Motor neuron (in vitro differentiated cells): ENCODE results near the gene ZNF710. TPM values are rescaled to one million over a fixed set of nuclear protein-coding genes. Genes with fewer than 3 reads are reported as not detected.
"Not testable (repeated sequence)": the region's sequence is repeated elsewhere in the genome, so short reads cannot be mapped to it uniquely, and the experiment has no call there.

Source experiments
- ATAC-seq, 8 experiments: fragments of 200-7000 bp; cut with Tn5 transposase; replicated peaks in 6 of 8; 2 replicates each; pipeline ENCODE4 v1.8.0; 2021; ENCODE audit warnings: mild to moderate bottlenecking in 8 of 8, moderate library complexity in 8 of 8
- H3K27ac ChIP-seq, 2 donors: fragments of 250-450 bp; sonication (Bioruptor Pico); 2 replicates each; pipeline ENCODE4 v1.9.0; 2021; ENCODE audit warnings: antibody characterized with exemption in 2 of 2, mild to moderate bottlenecking in 2 of 2, moderate library complexity in 1 of 2
- H3K4me1 ChIP-seq, 2 donors: fragments of 250-450 bp; sonication (Bioruptor Pico); replicated peaks in 1 of 2; 2 replicates each; pipeline ENCODE4 v1.6.1; 2021; ENCODE audit warnings: antibody characterized with exemption in 2 of 2, mild to moderate bottlenecking in 2 of 2, moderate library complexity in 1 of 2
- H3K4me3 ChIP-seq, 5 donors: fragments of 250-450 bp; sonication (Bioruptor Pico); 2 replicates each; pipeline ENCODE4 v1.9.0; 2021; ENCODE audit warnings: antibody characterized with exemption in 5 of 5, mild to moderate bottlenecking in 5 of 5, moderate library complexity in 4 of 5
- WGBS, 10 experiments: fragments of 450-650 bp; shearing (Covaris generic); methylation state at CpG; one replicate each; pipeline ENCODE4 v1.0.0; 2022; 5-methylcytosine and 5-hydroxymethylcytosine counted together
- in situ Hi-C, 9 experiments: fragments of 400-800 bp; cut with MboI; loops; one replicate each; pipeline ENCODE4 v1.15.0; 2021; ENCODE audit warnings: low sequenced_read_pairs in 9 of 9, low pct_unique_long_range_greater_than_20kb in 2 of 9; ENCODE audit not compliant: unreplicated experiment in 9 of 9
- total RNA-seq, 8 experiments: library from RNA; unstranded; fragments of 300-600 nt; gene quantifications; 2 replicates each; pipeline versions ENCODE4 v1.2.3 to v1.2.4, GENCODE V29; 2022

The ZNF710 gene
- total RNA-seq, 8 experiments from 2014 or later = 4.6 to 23.0 (median 11.5) TPM

DNA sequence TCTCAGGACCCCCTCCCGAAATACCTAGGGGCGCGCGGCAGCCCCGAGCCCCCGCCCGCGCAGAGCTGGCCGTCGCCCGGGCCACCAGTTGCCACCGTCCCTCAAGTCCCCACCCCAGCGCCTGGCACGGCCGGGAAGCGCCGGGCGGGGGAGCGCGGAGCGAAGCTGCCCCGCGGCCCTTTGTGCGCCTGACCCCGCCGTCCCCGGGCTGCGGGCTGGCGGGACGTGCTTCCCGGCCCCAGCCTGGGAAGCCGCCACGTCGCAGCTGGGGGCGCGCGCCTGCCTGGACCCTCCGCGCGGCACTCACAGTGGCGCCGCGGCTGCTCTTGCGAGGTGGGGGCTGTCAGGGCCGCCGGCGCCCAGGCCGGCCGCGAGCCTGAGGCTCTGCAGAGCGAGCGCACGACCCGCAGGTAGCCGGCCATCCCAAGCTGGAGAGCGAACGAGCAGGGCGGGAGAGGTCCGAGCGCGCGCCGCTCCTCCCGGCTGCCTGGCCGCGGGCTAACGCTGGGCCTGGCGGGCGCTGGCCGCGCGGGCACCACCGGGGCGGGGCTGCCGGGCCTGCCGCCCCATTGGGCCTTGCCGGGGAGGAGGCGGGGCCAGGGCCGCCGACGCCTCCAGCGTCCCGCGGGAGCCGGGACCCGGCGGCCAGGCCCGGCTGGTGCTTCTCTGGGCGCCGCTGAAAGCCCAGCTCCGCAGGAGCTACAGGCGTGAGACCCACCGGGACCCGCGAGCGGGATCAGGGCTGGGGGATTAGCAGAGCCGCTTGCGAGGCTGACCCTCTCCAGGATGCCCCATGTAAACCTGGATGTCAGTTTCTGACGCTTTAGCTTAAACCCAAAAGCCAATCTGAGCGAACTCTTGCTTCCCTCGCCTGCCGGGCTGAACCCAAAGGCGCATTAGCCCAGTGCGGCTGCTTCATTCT lies 101.1 kb downstream of the ZNF710 start, which contains the start of gene IDH2:
IDH2 (minus strand) TSS at position 500 of the 922 bp plus-strand sequence; CDS start at position 422, 78 bp downstream.
- WGBS, 10 experiments = 0 to 3% (median 0%) methylated on average over 1 to 5 of the region's 104 CpGs; no CpG with 5 or more reads in 7 of the 10 experiments
- Histone ChIP-seq H3K4me3 (peak within 1 kb of the TSS; percentile 73 to 97 (median 85)), H3K4me1 (peaks cover 28 to 30% of the 10 kb centered on the region in 2 donors), H3K27ac (peak within 1 kb of the TSS; percentile 87 to 91)
- peak; percentile 79 to 90 (median 86) for ATAC-seq
- in situ Hi-C loops = no loop called here

DNA sequence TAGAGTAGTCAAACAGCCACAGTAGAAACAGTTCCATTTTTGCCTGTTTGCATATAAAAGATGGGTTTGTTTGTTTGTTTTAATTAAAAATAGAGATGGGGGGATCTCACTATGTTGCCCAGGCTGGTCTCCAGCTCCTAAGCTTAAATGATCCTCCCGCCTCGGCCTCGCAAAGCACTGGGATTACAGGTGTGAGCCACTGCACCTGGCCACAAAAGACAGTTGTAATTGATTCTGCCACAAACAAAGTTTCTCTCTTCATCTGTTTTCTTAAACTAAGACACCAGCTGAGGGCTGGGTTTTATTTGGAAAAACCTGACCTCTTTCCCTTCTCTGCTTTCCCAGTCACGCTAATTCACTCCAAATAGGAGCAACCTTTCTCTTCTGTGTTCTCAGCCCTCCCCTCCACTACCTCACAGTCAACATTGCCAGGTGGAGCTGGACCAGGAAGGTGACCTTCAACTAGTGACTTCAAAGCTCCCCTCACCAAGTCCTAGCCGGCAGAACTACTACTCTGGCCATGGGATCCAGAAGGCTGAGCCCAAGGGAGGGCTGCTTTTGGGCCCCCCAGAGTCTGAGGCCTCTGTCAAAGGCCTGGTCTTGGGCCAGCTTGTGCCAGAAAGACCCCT lies 102.7 kb downstream of the ZNF710 start:
- H3K4me1 ChIP-seq = peaks cover 21 to 29% of the 10 kb centered on the region in 2 donors
- H3K27ac ChIP-seq = no peak overlapping the region
- H3K4me3 ChIP-seq = no peak overlapping the region
- ATAC-seq = no peak
- in situ Hi-C loops = no loop called here
- WGBS, 10 experiments = 60 to 100% (median 91%) methylated on average over 1 to 5 of the region's 5 CpGs; no CpG with 5 or more reads in 3 of the 10 experiments

DNA sequence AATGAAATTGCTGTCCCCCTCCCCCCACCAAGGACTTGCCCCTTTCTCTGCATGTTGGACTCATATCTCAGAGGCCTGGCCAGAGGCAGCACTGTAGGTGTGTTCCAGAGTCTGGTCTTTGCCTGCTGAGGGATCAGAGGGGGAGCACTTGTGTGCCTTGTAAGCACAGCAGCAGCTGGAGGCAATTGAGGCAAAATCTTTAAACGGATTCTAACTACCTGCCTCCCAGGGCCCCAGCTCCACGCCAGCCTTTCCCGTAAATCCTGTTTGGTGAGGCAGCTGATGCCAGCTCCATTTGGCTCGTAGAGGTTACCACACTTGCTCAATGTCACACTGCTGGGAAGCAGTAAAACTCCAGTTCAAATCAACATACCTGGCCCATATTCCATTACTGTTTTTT lies 103.4 kb downstream of the ZNF710 start:
- WGBS, 10 experiments = 76 to 100% (median 96%) methylated on average over 1 to 3 of the region's 4 CpGs; no CpG with 5 or more reads in 2 of the 10 experiments
- Histone ChIP-seq H3K4me3 (no peak overlapping the region), H3K4me1 (peaks cover 21 to 29% of the 10 kb centered on the region in 2 donors), H3K27ac (no peak overlapping the region)
- ATAC-seq = no peak
- in situ Hi-C loops = no loop called here

DNA sequence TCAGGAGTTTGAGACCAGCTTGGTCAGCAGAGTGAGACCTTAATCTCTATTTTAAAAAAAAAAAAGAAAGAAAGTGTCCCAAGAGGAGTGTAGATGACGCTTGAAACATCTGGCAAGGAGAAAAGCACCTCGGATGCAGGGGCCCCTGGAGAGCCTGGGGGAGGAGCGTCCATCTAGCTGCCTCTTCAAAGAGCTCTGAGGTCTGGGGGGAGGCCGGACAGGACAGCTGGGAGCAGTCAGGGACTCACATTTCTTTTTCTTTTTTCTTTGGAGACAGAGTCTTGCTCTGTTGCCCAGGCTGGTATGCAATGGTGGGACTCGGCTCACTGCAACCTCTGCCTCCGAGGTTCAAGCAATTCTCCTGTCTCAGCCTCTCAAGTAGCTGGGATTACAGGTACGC lies 104.4 kb downstream of the ZNF710 start:
- no peak for ATAC-seq
- 69 to 100% (median 84%) methylated on average over 1 to 6 of the region's 7 CpGs; no CpG with 5 or more reads in 4 of the 10 experiments for WGBS, 10 experiments
- H3K4me3 ChIP-seq = no peak overlapping the region
- in situ Hi-C loops = no loop called here
- H3K27ac ChIP-seq = no peak overlapping the region
- H3K4me1 ChIP-seq = peaks cover 17 to 22% of the 10 kb centered on the region in 2 donors

DNA sequence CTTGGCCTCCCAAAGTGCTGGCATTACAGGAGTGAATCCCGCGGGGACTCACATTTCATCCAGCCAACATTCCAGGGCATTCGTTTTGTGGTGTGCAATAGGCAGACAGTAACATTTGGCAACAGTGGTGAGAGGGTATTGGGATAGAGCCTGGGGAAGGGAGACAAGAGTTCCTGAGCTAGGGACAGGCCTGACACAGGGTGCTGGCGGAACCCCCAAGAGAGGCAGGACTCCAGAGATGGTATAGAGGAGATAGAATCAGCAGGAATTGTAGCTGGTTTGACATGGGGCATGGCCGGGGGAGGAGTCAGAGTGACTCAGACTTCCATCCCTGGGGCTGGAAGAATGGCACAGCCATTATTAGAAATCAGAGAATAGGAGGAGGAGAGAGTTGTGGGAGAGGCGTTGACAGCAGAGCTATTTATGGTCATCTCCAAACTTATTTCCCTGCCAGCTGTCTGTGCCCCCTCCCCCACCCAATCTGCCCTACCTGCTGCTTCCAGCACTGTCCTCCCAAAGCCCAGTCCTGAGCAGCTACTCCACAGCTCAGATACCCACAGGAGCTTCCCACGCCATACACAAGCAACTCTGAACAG lies 105.5 kb downstream of the ZNF710 start:
- Histone ChIP-seq H3K4me3 (no peak overlapping the region), H3K27ac (peak overlapping the region; percentile 54 to 69), H3K4me1 (peaks cover 11 to 13% of the 10 kb centered on the region in 2 donors)
- WGBS, 10 experiments = 20 to 100% (median 40%) methylated on average over 1 to 6 of the region's 7 CpGs; no CpG with 5 or more reads in 1 of the 10 experiments
- in situ Hi-C loops = no loop called here
- ATAC-seq = peak; percentile 22 to 63 (median 54)

DNA sequence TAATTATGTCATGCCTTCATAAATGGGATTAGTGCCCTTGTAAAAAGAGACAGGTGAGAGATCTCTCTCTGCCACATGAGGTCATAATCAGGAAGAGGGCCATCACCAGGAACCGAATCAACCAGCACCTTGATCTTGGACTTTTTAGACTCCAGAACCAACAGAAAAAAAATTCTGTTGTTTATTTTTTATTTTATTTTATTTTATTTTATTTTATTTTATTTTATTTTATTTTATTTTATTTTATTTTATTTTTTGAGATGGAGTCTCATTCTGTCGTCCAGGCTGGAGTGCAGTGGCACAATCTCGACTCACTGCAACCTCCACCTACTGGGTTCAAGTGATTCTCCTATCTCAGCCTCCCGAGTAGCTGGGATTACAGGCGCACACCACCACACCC lies 106.9 kb downstream of the ZNF710 start:
- H3K4me1 ChIP-seq = peaks cover 11 to 13% of the 10 kb centered on the region in 2 donors
- in situ Hi-C loops, ATAC-seq, H3K27ac ChIP-seq, H3K4me3 ChIP-seq: not testable (repeated sequence)
- WGBS, 10 experiments = 78 to 100% (median 94%) methylated on average over 1 to 5 of the region's 5 CpGs; no CpG with 5 or more reads in 1 of the 10 experiments

DNA sequence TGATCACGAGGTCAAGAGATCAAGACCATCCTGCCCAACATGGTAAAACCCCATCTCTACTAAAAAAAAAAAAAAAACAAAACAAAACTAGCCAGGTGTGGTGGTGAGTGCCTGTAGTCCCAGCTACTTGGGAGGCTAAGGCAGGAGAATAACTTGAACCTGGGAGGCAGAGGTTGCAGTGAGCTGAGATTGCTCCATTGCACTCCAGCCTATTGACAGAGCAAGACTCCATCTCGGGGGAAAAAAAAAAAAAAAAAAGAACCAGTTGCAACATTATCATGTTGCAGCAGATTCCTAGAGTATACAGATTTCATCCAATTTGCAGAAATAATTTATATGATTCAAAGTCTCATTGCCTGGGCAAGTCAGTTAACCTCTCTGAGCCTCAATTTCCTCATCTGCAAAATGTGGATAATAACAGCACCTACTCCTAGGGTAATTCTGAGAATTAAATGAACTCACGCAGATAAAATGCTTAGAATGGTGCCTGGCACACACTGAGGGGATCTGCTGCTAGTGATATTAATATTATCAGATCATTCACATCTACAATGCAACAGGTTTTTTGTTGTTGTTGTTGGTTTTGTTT lies 108.1 kb downstream of the ZNF710 start:
- peaks cover 11 to 13% of the 10 kb centered on the region in 2 donors for H3K4me1 ChIP-seq
- WGBS, 10 experiments = 20 to 80% (median 50%) methylated on average over 1 to 2 of the region's 3 CpGs; no CpG with 5 or more reads in 3 of the 10 experiments
- ATAC-seq, in situ Hi-C loops, H3K4me3 ChIP-seq, H3K27ac ChIP-seq: not testable (repeated sequence)

DNA sequence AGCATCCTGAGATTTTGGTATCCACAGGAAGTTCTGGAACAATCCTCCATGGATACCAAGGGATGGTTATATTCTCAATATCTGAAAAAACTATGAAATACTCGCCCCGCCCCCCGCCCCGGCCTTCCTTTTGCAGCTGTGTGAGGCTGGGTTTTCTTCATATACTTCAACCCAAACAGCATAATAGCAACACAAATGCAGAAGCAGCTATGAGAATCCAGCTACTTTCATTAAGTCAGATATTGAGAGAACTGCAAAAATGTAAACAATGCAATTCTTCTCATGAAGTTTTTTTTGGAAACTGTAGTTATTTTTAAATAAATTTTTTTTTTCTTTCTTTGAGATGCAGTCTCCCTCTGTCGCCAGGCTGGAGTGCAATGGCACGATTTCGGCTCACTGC lies 112.0 kb downstream of the ZNF710 start:
- no peak for ATAC-seq
- WGBS, 10 experiments = 7 to 100% (median 87%) methylated on average over 1 to 7 of the region's 7 CpGs; no CpG with 5 or more reads in 2 of the 10 experiments
- H3K27ac ChIP-seq = no peak overlapping the region
- no peaks in the 10 kb centered on the region for H3K4me1 ChIP-seq
- in situ Hi-C loops = no loop called here
- no peak overlapping the region for H3K4me3 ChIP-seq

DNA sequence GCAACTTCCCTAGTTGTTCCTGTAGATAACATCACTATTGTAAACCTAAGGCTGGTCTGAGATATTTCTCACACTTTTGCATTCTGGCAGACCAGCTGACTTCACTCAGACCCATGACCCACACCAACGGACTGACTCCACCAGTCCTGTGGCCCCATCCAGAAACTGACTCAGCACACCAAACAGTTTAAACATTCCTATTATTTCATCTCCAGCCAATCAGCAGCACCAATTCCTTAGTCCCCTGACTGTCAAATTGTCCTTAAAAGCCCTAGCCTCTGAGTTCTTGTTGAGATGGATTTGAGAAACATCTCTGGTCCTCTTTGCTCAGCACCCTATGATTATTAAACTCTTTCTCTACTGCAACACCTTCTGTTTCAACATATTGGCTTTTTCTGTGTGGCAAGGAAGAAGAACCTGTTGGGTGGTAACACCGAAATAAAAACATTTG lies 113.4 kb downstream of the ZNF710 start:
- in situ Hi-C loops = no loop called here
- H3K27ac ChIP-seq = no peak overlapping the region
- WGBS, 10 experiments = 11 to 100% (median 44%) methylated on average over 1 to 2 of the region's 2 CpGs; no CpG with 5 or more reads in 1 of the 10 experiments
- no peaks in the 10 kb centered on the region for H3K4me1 ChIP-seq
- H3K4me3 ChIP-seq = no peak overlapping the region
- no peak for ATAC-seq

DNA sequence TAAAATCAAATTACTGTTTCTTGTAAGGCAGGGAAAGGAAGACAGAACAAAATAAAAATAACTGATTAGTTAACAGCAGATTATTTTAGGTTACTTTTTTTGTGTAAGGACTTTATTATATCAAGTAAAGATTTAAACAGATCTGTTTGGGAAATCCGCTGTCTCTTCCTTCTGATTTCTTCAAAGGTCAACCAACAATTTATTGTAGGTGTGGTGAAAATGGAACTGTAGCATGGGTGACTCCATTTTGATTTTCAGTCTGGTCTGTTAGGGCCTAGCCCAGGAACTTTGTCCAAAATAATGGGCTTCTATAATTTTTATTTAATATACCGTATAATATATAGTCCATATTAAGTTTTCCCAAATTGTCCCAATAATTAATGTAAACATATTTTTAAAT lies 114.7 kb downstream of the ZNF710 start:
- 23 to 100% (median 79%) methylated on average over 1 to 2 of the region's 2 CpGs; no CpG with 5 or more reads in 1 of the 10 experiments for WGBS, 10 experiments
- peaks cover 0 to under 1% of the 10 kb centered on the region in 2 donors for H3K4me1 ChIP-seq
- in situ Hi-C loops = no loop called here
- no peak for ATAC-seq
- H3K4me3 ChIP-seq = no peak overlapping the region
- no peak overlapping the region for H3K27ac ChIP-seq

DNA sequence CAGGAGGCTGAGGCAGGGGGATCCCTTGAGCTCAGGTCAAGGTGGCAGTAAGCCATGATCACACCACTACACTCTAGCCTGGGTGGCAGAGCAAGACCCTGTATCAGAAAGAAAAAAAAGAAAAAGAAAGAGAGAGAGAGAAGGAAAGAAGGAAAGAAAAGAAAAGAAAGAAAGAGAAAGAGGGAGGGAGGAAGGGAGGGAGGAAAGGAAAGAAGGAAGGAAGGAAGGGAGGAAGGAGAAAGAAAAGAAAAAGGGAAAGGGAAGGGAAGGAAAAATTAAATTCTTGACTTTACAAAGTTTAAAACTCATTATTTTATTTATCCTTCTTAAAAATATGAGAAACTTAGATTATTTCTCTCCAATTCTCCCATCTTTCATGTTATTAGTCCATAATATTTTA lies 118.2 kb downstream of the ZNF710 start:
- ATAC-seq = no peak
- peaks cover 0 to 5% of the 10 kb centered on the region in 2 donors for H3K4me1 ChIP-seq
- no peak overlapping the region for H3K4me3 ChIP-seq
- in situ Hi-C loops = no loop called here
- H3K27ac ChIP-seq = no peak overlapping the region

DNA sequence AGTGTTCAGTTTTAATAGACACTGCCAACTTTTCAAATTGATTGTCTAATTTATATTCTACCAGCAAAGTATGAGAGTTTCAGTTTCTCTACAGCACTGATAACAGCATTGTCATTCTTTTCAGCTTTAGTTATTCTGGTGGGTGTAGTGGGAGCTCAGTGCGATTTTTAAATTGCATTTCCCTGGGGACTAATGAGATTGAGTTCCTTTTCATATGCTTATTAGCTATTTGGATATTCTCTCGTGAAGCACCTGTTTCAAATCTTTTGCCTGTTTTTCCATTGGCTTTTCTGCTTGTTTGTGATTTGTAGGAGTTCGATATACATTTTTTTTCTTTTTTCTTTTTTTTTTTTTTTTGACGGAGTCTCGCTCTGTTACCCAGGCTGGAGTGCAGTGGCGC lies 120.0 kb downstream of the ZNF710 start:
- in situ Hi-C loops = no loop called here
- 6 to 83% (median 57%) methylated on average over 1 to 6 of the region's 6 CpGs for WGBS, 10 experiments

More for the DNA sequence above, 120.0 kb downstream of the ZNF710 start:
- Histone ChIP-seq H3K27ac (no peak overlapping the region), H3K4me1 (peaks cover 0 to 5% of the 10 kb centered on the region in 2 donors), H3K4me3 (no peak overlapping the region)
- no peak for ATAC-seq
